BLaER1 treated with 17β-estradiol and CSF1 and Interleukin-3, amounts not matched to agents 10 nM and 100 nM (cell line): Measurements from ENCODE around the gene TRIM61.

Experiments
- H3K27ac ChIP-seq, 11 experiments: shearing (Covaris generic); formaldehyde crosslinking; 2 replicates each; pipeline ENCODE4 v1.8.1; 2022
- H3K27me3 ChIP-seq, 11 experiments: shearing (Covaris generic); formaldehyde crosslinking; 2 replicates each; pipeline ENCODE4 v1.8.1; 2022
- H3K36me3 ChIP-seq, 11 experiments: shearing (Covaris generic); formaldehyde crosslinking; 2 replicates each; pipeline ENCODE4 v1.8.1; 2022
- H3K4me1 ChIP-seq, 10 experiments: shearing (Covaris generic); formaldehyde crosslinking; 2 replicates each; pipeline ENCODE4 v1.8.1; 2022
- H3K4me2 ChIP-seq, 11 experiments: shearing (Covaris generic); formaldehyde crosslinking; 2 replicates each; pipeline ENCODE4 v1.8.1; 2022
- H3K4me3 ChIP-seq, 10 experiments: shearing (Covaris generic); formaldehyde crosslinking; 2 replicates each; pipeline ENCODE4 v1.8.1; 2022
- H3K9ac ChIP-seq, 11 experiments: shearing (Covaris generic); formaldehyde crosslinking; 2 replicates each; pipeline ENCODE4 v1.8.1; 2022
- H3K9me3 ChIP-seq, 11 experiments: shearing (Covaris generic); formaldehyde crosslinking; replicated peaks in 1 of 11; 2 replicates each; pipeline ENCODE4 v1.8.1; 2022
- H4K20me1 ChIP-seq, 11 experiments: shearing (Covaris generic); formaldehyde crosslinking; 2 replicates each; pipeline ENCODE4 v1.8.1; 2022
- Cebpa-rat ChIP-seq, 11 experiments: shearing (Covaris generic); IDR thresholded peaks; 2 replicates each; pipeline ENCODE4 v1.8.1; 2022

The TRIM61 gene

GRCh38 chr4:164926301-164926700 lies 51.2 kb downstream of the TRIM61 start:
- Histone ChIP-seq H3K4me2 (no peak overlapping the region), H3K27ac (no peak overlapping the region)
- no peak for TF ChIP-seq Cebpa-rat (IDR thresholded peaks at IDR 0.05)

DNA sequence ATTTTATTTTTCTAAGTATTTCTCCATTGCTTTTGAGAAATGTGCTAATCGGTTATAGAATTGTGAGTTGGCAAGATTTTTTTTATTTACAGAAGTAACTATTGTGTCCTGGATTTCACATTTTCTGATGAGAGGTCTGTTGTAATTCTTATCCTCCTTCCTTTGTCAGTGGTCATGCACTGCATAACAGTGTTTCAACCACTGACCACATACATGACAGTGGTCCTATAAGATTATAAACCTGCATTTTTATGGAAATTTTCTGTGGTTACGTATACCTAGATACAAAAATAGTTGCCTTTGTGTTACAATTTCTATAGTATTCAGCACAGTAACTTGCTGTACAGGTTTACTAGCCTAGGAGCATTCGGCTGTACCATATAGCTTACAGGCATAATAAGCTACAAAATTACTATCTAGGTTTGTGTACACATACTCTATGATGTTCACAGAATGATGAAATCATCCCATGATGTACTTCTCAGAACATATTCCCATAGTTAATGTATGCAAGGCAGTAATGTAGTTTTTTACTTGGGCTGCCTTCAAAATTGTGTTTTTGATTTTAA lies 52.7 kb downstream of the TRIM61 start:
- Histone ChIP-seq H3K9ac (no peak overlapping the region), H3K27me3 (no peaks in the 10 kb centered on the region), H3K9me3 (peaks cover 0 to 12% (median 5%) of the 10 kb centered on the region in 11 experiments; a peak in 8 of 22 replicates), H4K20me1 (no peaks in the 10 kb centered on the region), H3K4me3 (no peak overlapping the region), H3K36me3 (no peaks in the 10 kb centered on the region), H3K27ac (no peak overlapping the region), H3K4me2 (no peak overlapping the region), H3K4me1 (no peaks in the 10 kb centered on the region)
- TF ChIP-seq Cebpa-rat (IDR thresholded peaks at IDR 0.05): no peak

More at GRCh38 chr4:164926301-164926700, 51.2 kb downstream of the TRIM61 start:
- H3K4me3 ChIP-seq: no peak overlapping the region
- no peaks in the 10 kb centered on the region for H3K27me3 ChIP-seq
- H4K20me1 ChIP-seq: no peaks in the 10 kb centered on the region
- H3K36me3 ChIP-seq: no peaks in the 10 kb centered on the region
- H3K4me1 ChIP-seq: no peaks in the 10 kb centered on the region
- no peak overlapping the region for H3K9ac ChIP-seq
- peaks cover 0 to 15% (median 7%) of the 10 kb centered on the region in 11 experiments; a peak in 8 of 22 replicates for H3K9me3 ChIP-seq

DNA sequence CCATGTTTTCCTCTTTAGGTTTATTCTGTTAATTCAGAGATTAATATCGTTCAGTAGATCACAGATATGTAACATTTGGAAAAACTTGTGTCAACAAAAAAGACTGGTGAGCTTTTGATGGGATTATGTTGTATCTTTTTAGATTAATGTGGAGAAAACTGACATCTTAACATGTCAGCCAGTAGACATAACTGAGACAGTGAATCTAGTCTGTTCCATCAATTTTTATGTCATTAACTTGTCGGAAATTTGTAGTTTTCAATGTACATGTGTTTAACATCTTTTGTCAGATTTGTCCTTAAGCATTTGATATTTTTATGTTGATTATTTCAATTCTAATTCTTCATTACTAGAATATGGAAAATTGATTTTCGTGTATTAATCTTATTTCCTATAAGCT lies 58.5 kb downstream of the TRIM61 start:
- no peak for TF ChIP-seq Cebpa-rat (IDR thresholded peaks at IDR 0.05)
- peaks cover 0 to 7% (median 0%) of the 10 kb centered on the region in 11 experiments; a peak in 2 of 22 replicates for H3K9me3 ChIP-seq
- H4K20me1 ChIP-seq: no peaks in the 10 kb centered on the region
- H3K4me3 ChIP-seq: no peak overlapping the region
- H3K4me1 ChIP-seq: no peaks in the 10 kb centered on the region
- H3K4me2 ChIP-seq: no peak overlapping the region
- H3K36me3 ChIP-seq: no peaks in the 10 kb centered on the region
- H3K27ac ChIP-seq: no peak overlapping the region
- no peaks in the 10 kb centered on the region for H3K27me3 ChIP-seq
- H3K9ac ChIP-seq: no peak overlapping the region
